8988T (cell line): ENCODE data around the gene TMEM51.

Experiments
- DNase-seq: peaks from one replicate; pipeline ENCODE4 v3.0.0; 2011

TMEM51 gene

DNA sequence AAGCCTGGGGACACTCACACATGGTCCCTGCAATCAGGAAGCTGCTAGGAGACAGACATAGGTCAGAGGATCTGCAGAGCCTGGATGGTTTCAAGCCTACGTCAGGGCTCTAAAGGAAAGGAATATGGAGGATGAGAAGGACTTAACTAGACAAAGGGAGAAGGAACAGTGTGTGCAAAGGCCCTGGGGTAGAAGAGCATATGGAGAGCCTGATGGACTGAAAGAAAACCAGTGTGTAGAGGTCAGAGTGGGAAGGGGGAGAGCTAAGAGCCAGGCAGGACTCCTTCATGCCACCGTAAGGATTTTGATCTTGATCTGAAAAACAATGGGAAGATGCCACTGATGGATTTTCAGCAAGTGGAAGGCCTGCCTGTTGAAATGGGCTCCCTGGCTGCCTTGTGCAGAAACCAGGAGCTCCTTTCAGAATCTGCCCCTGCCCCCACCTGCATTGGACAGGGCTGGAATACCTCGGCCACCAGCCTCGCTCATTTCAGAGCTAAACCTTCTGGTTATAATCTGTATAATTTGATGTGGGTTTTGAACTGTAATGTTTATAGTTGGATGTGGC is 102.1 kb downstream of the TMEM51 start:
- DNase-seq, result no peak

DNA sequence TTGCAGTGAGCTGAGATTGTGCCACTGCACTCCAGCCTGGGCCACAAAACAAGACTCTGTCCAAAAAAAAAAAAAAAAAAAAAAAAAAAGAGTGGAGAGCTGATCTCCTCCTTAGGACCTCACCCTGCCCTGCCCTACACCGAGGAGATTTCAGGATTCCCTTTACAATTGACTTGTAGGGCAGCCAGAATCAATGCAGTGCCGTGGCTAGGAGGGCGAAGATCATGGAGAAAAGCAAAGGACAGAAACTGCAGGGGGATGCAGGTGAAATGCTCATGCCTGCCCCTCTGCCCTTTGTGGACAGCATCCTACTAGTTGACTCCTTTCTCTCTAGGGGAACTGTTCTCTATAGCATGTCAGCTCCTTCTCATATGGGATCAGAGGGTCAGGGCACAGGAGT is 103.0 kb downstream of the TMEM51 start:
- no peak for DNase-seq

DNA sequence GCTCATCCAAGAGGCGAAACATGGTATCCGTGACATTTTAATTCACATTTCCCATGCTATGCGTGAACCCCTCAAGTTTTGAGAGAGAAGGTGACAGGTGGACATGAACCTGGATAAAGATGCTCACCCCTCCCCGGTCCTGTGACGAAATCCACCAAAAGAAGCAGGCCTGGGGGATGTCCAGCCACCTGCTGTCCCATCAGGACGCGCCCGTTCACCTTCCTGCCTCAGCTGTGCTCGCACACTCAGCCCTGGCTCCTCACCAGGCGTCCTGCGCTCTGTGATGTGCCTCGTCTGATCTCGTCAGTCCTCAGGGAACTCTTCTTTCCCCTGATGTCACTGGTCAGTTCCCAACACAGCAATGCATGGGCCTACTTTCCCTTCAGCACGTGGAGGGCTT is 103.8 kb downstream of the TMEM51 start:
- DNase-seq, result no peak

DNA sequence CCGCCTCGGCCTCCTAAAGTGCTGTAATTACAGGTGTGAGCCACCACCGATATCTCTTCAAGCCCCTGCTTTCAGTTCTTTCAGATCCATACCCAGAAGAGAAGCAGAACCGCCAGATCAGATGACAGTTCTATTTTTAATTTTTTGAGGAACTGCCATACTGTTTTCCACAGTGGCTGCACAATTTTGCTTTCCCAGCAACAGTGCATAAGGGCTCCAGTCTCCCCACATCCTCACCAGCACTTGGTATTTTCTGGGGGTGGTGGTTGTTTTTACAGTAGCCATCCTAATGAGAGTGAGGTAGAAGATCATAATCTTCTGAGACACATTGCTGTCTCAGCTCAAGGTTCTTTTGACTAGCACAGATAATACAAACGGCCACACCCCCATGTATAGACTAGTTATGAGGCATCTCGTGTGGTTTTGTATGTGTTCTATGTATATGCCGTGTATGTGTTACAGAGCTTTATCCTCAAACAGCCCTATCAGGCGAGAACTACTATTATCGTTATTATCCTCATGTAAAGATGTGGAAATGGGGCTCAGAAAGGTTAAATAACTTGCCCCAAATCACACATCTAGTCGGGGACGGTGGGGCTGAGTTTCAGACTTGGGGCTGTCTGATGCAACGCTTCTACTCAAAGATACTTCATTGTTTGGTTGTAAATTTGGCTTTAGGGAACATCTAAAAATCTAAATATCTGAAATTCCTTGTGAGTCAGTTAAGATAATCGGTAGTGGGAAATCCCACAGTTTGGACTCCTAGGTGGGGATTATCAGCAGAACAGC is 105.5 kb downstream of the TMEM51 start:
- DNase-seq, result no peak

DNA sequence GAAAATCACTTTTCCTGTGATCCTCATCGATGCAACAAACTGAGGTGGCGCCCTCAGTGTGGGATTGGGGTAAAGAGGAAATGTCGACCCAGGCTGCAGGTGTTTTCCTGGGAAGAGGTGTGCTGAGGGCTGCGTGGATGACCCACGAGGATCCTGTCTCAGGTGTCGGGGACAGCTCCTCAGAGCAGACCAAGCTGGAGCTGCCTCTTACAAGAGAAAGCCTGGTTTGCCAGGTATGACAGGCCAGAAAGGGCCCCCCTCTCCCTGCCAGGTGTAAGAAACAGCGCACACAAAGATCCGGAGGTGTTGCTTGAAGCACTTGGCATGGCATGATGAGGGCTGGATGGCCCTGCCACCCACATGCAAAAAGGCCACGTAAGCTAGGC is 106.1 kb downstream of the TMEM51 start:
- DNase-seq, result no peak

DNA sequence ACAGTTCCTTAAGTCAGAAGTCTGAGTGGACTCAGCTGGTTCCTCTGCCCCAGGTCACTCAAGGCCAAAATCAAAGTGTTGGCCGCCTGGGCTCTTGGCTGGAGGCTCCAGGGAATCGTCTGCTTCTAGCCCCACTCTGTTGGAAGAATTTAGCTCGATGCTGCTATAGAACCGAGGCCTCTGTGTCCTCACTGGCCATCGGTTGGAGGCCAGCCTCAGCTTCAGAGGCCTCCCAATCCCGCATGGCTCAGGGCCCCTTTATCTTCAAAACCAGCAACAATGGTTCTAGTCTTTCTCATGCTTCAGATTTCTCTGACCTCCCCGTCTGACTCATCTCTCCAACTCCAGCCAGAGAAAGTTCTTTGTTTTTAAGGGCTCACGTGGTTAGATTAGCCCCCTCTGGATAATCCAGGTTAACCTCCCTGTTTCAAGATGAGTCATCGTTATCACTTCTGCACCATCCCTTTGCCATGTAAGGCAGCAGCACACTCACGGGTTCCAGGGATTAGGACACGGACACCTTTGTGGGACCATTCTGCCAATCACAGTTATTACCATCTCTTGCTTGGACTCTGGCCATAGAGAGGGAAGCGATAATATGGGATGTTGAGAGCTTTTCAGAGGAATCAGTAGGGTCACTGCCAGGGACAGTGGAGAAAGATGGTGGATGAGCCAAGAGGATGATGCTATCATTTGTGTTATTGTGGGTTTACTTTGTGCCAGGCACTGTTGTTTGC is 107.0 kb downstream of the TMEM51 start:
- no peak for DNase-seq

DNA sequence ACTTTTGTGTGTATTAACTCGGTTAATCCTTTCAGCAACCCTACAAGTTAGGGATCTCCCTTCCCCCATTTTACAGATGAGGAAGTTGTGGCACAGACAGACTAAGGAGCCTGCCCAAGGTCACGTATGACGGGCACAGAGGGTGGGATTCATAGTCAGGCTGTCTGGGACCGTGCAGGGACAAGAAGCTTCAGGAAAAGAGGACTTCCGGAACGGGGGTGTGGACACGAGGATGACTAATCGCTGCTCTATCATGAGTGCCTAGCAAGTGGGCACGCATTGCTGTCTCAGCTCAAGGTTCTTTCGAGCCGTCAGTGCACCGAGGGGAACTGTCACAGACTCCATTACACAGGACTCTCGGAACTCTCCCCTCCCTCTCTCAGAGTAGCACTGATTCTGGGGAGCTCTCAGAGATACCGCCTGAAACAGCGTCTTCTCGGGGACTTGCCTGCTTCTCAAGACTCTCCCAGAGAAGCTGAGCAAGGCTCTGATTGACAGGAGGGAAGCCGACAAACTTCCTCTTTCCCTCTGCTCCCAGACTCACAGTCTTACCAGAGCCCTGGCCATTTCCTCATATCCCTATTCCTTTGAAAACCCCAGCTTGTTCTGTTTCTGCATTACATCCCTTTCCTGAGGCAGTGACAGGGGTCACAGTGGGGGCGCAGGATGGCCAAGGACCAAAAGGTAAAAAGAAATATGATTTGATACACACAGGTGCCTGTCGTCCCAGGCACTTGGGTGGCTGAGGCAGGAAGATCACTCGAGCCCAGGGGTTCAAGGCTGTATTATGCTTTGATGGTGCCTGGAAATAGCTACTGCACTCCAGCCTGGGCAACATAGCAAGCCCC is 107.8 kb downstream of the TMEM51 start:
- DNase-seq, result no peak

DNA sequence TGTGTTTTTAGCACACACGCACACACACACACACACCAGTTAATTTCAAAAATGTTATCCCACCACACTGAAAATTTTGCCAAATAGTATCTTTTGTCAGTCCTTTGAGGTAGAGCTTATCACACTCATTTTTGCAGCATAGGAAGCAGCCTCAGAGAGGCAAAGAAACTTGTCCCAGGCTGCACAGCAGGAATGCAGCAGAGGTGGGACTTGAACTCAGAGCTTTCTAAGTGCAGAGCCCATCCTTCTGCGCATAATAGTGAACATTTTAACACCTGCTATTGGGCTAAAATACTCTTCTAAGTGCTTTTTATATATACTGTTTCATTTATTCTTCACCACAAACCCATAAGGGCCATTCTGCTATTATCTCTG is 108.4 kb downstream of the TMEM51 start:
- DNase-seq, result no peak

DNA sequence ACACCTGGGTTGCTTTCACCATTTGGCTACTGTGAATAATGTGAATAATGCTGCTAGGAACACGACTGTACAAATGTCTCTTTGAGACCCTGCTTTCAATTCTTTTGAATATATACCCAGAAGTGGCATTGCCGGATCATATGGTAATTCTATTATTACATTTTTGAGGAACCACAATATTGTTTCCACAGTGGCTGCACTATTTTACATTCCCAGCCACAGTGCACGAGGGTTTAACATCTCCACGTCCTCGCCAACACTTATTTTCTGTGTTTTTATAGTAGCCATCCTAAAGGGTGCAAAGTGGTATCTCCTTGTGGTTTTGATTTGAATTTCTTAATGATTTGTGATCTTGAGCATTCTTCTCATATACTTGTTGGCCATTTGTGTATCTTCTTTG is 109.2 kb downstream of the TMEM51 start:
- no peak for DNase-seq

DNA sequence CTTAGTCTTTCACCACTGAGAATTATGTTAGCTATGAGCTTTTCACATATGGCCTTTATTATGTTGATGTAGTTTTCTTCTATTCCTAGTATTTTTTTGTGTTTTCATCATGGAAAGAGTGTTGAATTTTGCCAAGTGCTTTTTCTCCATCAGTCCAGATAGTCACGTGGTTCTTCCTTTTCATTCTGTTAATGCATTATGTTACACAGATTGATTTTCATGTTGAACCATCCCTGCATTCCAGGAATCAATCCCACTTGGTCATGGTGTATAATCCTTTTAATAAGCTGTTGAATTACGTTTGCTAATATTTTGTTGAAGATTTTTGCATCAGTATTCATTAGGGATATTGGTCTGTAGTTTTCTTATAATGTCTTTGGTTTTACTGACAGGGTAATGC is 111.2 kb downstream of the TMEM51 start:
- DNase-seq, result no peak
